Measurements from ENCODE around the gene DNAJB4. TPM values are rescaled to one million over a fixed set of nuclear protein-coding genes. Genes with fewer than 3 reads are reported as not detected.

Gene DNAJB4
- total and polyA plus RNA-seq, 2 donors (not counting 3 experiments of a cell fraction or from before 2014, with no cell fraction given), result 30.4 to 136 TPM

DNA sequence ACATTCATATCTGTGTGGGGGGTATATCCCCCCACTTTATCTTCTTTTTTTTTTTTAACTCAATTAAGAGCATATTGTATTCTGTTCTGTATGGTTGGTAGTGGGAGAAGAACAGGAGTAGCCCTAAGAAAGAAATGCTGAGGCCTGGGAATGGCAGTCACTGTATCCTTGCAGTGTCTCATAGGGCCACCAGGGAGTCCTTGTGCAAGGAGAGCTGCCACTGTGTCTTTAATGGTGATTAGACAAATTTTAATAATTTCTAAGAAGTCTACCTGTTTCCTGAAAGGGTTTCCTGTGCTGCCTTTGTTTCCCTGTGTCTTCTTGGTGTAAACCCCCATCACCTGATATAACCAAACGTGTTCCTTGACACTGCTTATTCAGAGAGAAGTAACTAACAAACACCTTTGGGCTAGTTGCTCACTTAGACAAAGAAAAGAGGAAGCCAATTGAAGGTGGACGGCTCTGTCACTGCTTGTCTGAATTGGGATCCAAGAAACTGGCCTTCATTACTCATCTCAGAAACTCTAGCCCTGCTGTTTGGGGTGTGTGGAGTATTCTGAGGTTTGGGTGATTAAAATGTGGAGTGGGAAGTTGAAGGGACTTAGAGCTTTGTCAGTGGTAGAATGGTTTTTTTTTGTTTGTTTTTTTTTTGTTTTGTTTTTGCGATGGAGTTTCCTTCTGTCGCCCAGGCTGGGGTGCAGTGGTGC, 56.3 kb downstream of the DNAJB4 start:
- H3K9me1 ChIP-seq (replicated peaks; ENCODE audit: control insufficient read depth, extremely low read depth, insufficient read depth, low read length), result no peaks in the 10 kb centered on the region
- no peak overlapping the region for H3K27ac ChIP-seq (ENCODE audit: insufficient read depth, low read depth, low read length)
- DNase-seq (ENCODE audit: low read depth, low spot score), result no peak
- H3K79me2 ChIP-seq (ENCODE audit: control insufficient read depth, insufficient read depth, low read length), result no peaks in the 10 kb centered on the region
- dilution Hi-C loops (cut with MboI; ENCODE audit: extremely low pct_ligation_motif_present, low sequenced_read_pairs), result no loop called here
- intact Hi-C loops (cut with micrococcal nuclease), result no loop called here
- H3K4me1 ChIP-seq (ENCODE audit: control insufficient read depth, extremely low read depth, insufficient read depth, low read length), result peaks cover 4% of the 10 kb centered on the region
- H2AFZ ChIP-seq (ENCODE audit: low read depth, low read length), result no peak overlapping the region
- TF ChIP-seq POLR2AphosphoS5 (IDR thresholded peaks at IDR 0.05; ENCODE audit: insufficient read depth, low read depth, low read length), result no peak
- TF ChIP-seq FOS (IDR thresholded peaks at IDR 0.05; ENCODE audit: borderline replicate concordance, insufficient read depth, low read length), result no peak
- TF ChIP-seq, protein P1, sequence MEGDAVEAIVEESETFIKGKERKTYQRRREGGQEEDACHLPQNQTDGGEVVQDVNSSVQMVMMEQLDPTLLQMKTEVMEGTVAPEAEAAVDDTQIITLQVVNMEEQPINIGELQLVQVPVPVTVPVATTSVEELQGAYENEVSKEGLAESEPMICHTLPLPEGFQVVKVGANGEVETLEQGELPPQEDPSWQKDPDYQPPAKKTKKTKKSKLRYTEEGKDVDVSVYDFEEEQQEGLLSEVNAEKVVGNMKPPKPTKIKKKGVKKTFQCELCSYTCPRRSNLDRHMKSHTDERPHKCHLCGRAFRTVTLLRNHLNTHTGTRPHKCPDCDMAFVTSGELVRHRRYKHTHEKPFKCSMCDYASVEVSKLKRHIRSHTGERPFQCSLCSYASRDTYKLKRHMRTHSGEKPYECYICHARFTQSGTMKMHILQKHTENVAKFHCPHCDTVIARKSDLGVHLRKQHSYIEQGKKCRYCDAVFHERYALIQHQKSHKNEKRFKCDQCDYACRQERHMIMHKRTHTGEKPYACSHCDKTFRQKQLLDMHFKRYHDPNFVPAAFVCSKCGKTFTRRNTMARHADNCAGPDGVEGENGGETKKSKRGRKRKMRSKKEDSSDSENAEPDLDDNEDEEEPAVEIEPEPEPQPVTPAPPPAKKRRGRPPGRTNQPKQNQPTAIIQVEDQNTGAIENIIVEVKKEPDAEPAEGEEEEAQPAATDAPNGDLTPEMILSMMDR (IDR thresholded peaks at IDR 0.05; ENCODE audit: extremely low read depth in 1 of 2, insufficient read depth in 1 of 2, low read depth in 1 of 2, low read length in 2 of 2), result no peak
- no peak for TF ChIP-seq POLR2A (IDR thresholded peaks at IDR 0.05; ENCODE audit: low read depth, low read length)
- no peak for TF ChIP-seq JUN (IDR thresholded peaks at IDR 0.05; ENCODE audit: borderline replicate concordance, insufficient read depth, insufficient read length, low read depth)
- TF ChIP-seq EZH2 (IDR thresholded peaks at IDR 0.05; ENCODE audit: borderline replicate concordance, low read depth, low read length, severe bottlenecking), result no peak
- no peak for TF ChIP-seq GATA2 (IDR thresholded peaks at IDR 0.05; ENCODE audit: insufficient read depth, insufficient read length, low read depth, low read length)
- H3K36me3 ChIP-seq (ENCODE audit: control insufficient read depth in 2 of 2, extremely low read depth in 1 of 2, insufficient read depth in 2 of 2, low read length in 2 of 2), result no peaks in the 10 kb centered on the region
- H3K9ac ChIP-seq (replicated peaks; ENCODE audit: extremely low read depth, insufficient read depth, low read length), result no peak overlapping the region
- H3K4me3 ChIP-seq (replicated peaks in 1 of 3; ENCODE audit: insufficient read depth in 1 of 3, low read depth in 1 of 3, low read length in 3 of 3), result no peak overlapping the region
- FAIRE-seq, result no peak
- ChIA-PET CTCF (interaction anchor here (0.6 to 1.7 kb wide), 3 partner anchors 9 to 54 kb away, joined by 3 to 5 read pairs (median 3); no protein-coding TSS in a partner anchor), POLR2A (interaction anchor here (0.6 kb wide), 1 partner anchor 53 kb away, joined by 3 read pairs; no protein-coding TSS in a partner anchor)
- H3K27me3 ChIP-seq (ENCODE audit: control insufficient read depth in 2 of 2, insufficient read depth in 2 of 2, low read length in 2 of 2), result no peaks in the 10 kb centered on the region
- no peak overlapping the region for H3K4me2 ChIP-seq (ENCODE audit: insufficient read depth, low read length)
- H4K20me1 ChIP-seq (replicated peaks; ENCODE audit: control insufficient read depth, extremely low read depth, insufficient read depth, low read length), result no peaks in the 10 kb centered on the region
- H3K9me3 ChIP-seq (replicated peaks; ENCODE audit: control insufficient read depth, insufficient read depth, low read length), result no peaks in the 10 kb centered on the region
- no TSS peak for BruUV-seq (replicated peaks)
